ENCODE results near the gene KRT2.
"Not testable (repeated sequence)": the region's sequence is repeated elsewhere in the genome, so short reads cannot be mapped to it uniquely, and the experiment has no call there.

- TF ChIP-seq CTCF (conservative IDR thresholded peaks at IDR 0.05; ENCODE audit: low read length); EZH2phosphoT487 (IDR thresholded peaks at IDR 0.05; ENCODE audit: borderline replicate concordance, low read depth, low read length): not testable (repeated sequence)
Measured at GRCh38 chr12:52669941-52670340, 17.9 kb upstream of the KRT2 start.

Data from OCI-LY7 (cell line).